ENCODE data around the gene EFHD2.

Gene EFHD2

GRCh38 chr1:15444468-15445389, 35.0 kb downstream of the EFHD2 start:
- peaks cover 6% of the 10 kb centered on the region for H3K27me3 ChIP-seq (ENCODE audit: insufficient read depth, poor library complexity, severe bottlenecking)
- no peak for TF ChIP-seq SPI1 (IDR thresholded peaks at IDR 0.05; ENCODE audit: borderline replicate concordance, low read depth)
- no peak for TF ChIP-seq REST (IDR thresholded peaks at IDR 0.05; ENCODE audit: insufficient replicate concordance, low read depth)
- TF ChIP-seq GABPA (IDR thresholded peaks at IDR 0.05; ENCODE audit: low read depth) = no peak
- TF ChIP-seq POLR2AphosphoS5 (IDR thresholded peaks at IDR 0.05; ENCODE audit: low read depth) = no peak
- TF ChIP-seq CTCF (IDR thresholded peaks at IDR 0.05; ENCODE audit: insufficient read depth, low read length) = no peak
- H3K4me3 ChIP-seq (replicated peaks; ENCODE audit: insufficient read depth, low read length) = no peak overlapping the region
- no peak overlapping the region for H3K27ac ChIP-seq (replicated peaks)
- no peak for DNase-seq (ENCODE audit: low read depth in 1 of 2, low spot score in 1 of 2)

GRCh38 chr1:15445390-15446122, 35.9 kb downstream of the EFHD2 start:
- no peak overlapping the region for H3K27ac ChIP-seq (replicated peaks)
- no peak for DNase-seq (ENCODE audit: low read depth in 1 of 2, low spot score in 1 of 2)
- no peak overlapping the region for H3K4me3 ChIP-seq (replicated peaks; ENCODE audit: insufficient read depth, low read length)
- H3K27me3 ChIP-seq (ENCODE audit: insufficient read depth, poor library complexity, severe bottlenecking) = peaks cover 6% of the 10 kb centered on the region
- TF ChIP-seq GABPA (IDR thresholded peaks at IDR 0.05; ENCODE audit: low read depth) (no peak), REST (IDR thresholded peaks at IDR 0.05; ENCODE audit: insufficient replicate concordance, low read depth) (no peak), CTCF (IDR thresholded peaks at IDR 0.05; ENCODE audit: insufficient read depth, low read length) (no peak), SPI1 (IDR thresholded peaks at IDR 0.05; ENCODE audit: borderline replicate concordance, low read depth) (no peak), POLR2AphosphoS5 (IDR thresholded peaks at IDR 0.05; ENCODE audit: low read depth) (no peak)

DNA sequence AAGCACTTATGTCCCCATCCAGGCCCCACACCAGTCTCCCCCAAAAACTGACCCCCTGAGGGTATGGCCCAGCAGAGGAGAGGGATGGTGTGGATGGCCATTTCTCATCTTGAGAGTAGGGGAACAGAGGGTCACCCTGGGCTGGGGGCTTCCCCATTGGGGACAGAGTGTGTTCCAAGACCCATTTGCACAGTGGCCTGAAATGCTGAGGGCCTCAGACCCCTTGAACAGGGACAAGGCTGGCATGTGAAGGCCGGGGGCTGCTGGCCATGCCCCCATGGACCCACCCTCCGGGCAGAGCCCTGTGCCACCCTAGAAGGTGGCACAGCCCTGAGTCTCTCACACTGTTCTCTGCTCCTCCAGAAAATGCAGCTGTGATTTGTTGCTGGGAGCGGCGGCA, 36.5 kb downstream of the EFHD2 start:
- H3K27ac ChIP-seq (replicated peaks) = no peak overlapping the region
- H3K4me3 ChIP-seq (replicated peaks; ENCODE audit: insufficient read depth, low read length) = no peak overlapping the region
- no peak for TF ChIP-seq SPI1 (IDR thresholded peaks at IDR 0.05; ENCODE audit: borderline replicate concordance, low read depth)
- TF ChIP-seq CTCF (IDR thresholded peaks at IDR 0.05; ENCODE audit: insufficient read depth, low read length) = no peak
- TF ChIP-seq GABPA (IDR thresholded peaks at IDR 0.05; ENCODE audit: low read depth) = no peak
- no peak for TF ChIP-seq POLR2AphosphoS5 (IDR thresholded peaks at IDR 0.05; ENCODE audit: low read depth)
- no peak for TF ChIP-seq REST (IDR thresholded peaks at IDR 0.05; ENCODE audit: insufficient replicate concordance, low read depth)
- DNase-seq (ENCODE audit: low read depth in 1 of 2, low spot score in 1 of 2) = no peak
- peaks cover 6% of the 10 kb centered on the region for H3K27me3 ChIP-seq (ENCODE audit: insufficient read depth, poor library complexity, severe bottlenecking)

All from HL-60 (cell line).